ENCODE results near the gene PRXL2C.

GRCh38 chr9:96609732-96610131 is 45.4 kb downstream of the PRXL2C start:
- no peak for TF ChIP-seq POLR2AphosphoS5 (IDR thresholded peaks at IDR 0.05; ENCODE audit: low read depth, low read length)
- no peak for TF ChIP-seq POLR2A (IDR thresholded peaks at IDR 0.05; ENCODE audit: low read depth, low read length)
- no peak for TF ChIP-seq TAF1 (IDR thresholded peaks at IDR 0.05; ENCODE audit: borderline replicate concordance, low read depth, low read length)
